Chondrocyte (in vitro differentiated cells): ENCODE data around the gene L3MBTL3. TPM values are rescaled to one million over a fixed set of nuclear protein-coding genes. Genes with fewer than 3 reads are reported as not detected.

Experiments
- DNase-seq: peaks from one replicate; pipeline ENCODE4 v3.0.0; 2021; ENCODE audit warnings: mixed read lengths, low spot score
- H3K27ac Mint-ChIP-seq: one replicate; pipeline ENCODE4 v1.8.0; 2021; ENCODE audit warnings: mild to moderate bottlenecking, moderate library complexity, mixed read lengths; ENCODE audit not compliant: unreplicated experiment
- H3K27me3 Mint-ChIP-seq: 2 replicates; pipeline ENCODE4 v1.8.0; 2021; ENCODE audit warnings: low read depth, mixed read lengths
- H3K36me3 Mint-ChIP-seq: 2 replicates; pipeline ENCODE4 v1.8.0; 2021; ENCODE audit warnings: low read depth, mixed read lengths
- H3K4me1 Mint-ChIP-seq: 2 replicates; pipeline ENCODE4 v1.8.0; 2021; ENCODE audit warnings: low read depth, mild to moderate bottlenecking, mixed read lengths
- H3K4me3 Mint-ChIP-seq: one replicate; pipeline ENCODE4 v1.8.0; 2021; ENCODE audit warnings: mild to moderate bottlenecking, moderate library complexity, mixed read lengths; ENCODE audit not compliant: unreplicated experiment
- H3K9me3 Mint-ChIP-seq: 2 replicates; pipeline ENCODE4 v1.8.0; 2021; ENCODE audit warnings: low read depth, mixed read lengths
- total RNA-seq: library from RNA; stranded (reverse); gene quantifications from 3 replicates; pipeline ENCODE4 v1.2.1, GENCODE V29; 2021
- TF ChIP-seq, protein P1 (sequence below): fragments of 200-600 bp; sonication (generic); IDR thresholded peaks from 2 replicates; pipeline ENCODE4 v1.5.0; 2021; ENCODE audit warnings: antibody characterized with exemption, mild to moderate bottlenecking, moderate library complexity

The L3MBTL3 gene
- total RNA-seq, 1 donor from 2014 or later, result 15.4 TPM

DNA sequence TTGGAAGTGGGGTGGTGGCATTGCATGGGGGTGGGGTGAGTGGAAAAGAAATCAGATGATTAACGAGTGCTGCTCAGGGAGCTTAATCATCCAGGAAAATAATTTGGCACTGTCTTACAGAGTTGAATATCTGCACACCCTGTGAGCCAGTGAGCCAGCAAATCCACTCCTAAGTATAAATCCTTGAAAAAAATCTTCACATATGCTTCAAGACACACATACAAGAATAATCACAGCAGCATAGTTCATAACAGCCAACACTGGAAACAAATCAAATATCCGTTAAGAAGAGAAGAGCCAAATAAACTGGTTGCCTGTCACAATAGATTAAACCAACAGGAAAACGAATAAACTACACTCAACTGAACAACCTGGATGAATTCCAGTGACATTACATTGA is 141.6 kb downstream of the L3MBTL3 start:
- Mint-ChIP-seq H3K36me3 (no peaks in the 10 kb centered on the region), H3K4me1 (no peaks in the 10 kb centered on the region), H3K27me3 (peaks cover 2% of the 10 kb centered on the region), H3K4me3 (no peak overlapping the region), H3K9me3 (peaks cover 12% of the 10 kb centered on the region), H3K27ac (no peak overlapping the region)
- no peak for DNase-seq
- TF ChIP-seq, protein P1, sequence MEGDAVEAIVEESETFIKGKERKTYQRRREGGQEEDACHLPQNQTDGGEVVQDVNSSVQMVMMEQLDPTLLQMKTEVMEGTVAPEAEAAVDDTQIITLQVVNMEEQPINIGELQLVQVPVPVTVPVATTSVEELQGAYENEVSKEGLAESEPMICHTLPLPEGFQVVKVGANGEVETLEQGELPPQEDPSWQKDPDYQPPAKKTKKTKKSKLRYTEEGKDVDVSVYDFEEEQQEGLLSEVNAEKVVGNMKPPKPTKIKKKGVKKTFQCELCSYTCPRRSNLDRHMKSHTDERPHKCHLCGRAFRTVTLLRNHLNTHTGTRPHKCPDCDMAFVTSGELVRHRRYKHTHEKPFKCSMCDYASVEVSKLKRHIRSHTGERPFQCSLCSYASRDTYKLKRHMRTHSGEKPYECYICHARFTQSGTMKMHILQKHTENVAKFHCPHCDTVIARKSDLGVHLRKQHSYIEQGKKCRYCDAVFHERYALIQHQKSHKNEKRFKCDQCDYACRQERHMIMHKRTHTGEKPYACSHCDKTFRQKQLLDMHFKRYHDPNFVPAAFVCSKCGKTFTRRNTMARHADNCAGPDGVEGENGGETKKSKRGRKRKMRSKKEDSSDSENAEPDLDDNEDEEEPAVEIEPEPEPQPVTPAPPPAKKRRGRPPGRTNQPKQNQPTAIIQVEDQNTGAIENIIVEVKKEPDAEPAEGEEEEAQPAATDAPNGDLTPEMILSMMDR, result no peak

DNA sequence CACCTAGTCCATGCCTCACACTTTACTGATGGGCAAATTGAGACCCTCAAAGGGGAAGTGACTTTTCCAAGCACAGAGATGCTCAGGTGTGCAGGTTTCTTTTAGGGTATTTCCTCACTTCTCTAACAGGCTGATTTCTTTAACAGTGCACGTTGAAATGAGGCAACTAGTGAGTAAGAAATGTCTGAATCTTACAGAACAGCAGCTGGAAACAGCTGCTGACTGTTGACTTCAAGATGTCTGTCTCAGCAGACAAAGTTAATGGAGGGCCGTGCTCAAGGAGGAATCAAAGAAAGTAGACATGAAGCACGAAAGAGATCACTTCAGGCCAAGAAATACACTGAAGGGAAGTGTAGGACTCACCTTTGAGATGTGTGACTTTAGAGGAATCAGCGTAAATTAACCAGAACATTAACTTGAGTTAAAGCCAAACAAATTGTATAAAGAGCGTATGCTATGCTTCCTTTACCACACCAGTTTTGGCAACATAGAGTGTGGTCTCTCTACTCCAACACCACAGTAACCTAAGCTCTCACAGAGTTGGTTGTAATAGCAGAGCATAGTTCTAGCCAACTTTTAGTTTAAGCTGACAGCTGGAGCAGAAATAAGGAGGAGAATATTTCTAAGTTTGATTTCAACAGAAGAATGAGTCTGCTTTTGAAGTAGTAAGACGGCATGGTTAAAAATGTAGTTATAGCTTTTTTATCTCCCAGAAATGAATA is 143.5 kb downstream of the L3MBTL3 start:
- Mint-ChIP-seq H3K27ac (no peak overlapping the region), H3K27me3 (peaks cover 9% of the 10 kb centered on the region), H3K9me3 (peaks cover 16% of the 10 kb centered on the region), H3K36me3 (peaks cover 2% of the 10 kb centered on the region), H3K4me3 (no peak overlapping the region), H3K4me1 (no peaks in the 10 kb centered on the region)
- TF ChIP-seq, protein P1, result no peak
- no peak for DNase-seq

DNA sequence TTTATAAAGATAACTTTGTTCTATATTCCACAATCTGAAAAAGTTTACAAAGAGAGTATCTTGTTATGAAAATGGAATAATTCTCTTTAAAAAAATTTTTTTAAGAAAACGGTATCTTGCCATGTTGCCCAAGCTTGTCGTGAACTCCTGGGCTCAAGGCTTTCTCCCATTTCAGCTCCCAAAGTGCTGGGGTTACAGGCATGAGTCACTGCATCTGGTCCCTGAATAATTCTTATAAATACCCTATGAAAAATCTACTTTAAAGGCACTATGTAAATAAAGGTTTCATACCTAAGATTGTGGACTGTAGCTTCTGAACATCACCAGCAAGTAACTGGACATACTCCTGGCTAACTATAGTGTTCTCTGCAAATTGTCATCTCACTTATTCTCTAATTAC is 144.0 kb downstream of the L3MBTL3 start:
- H3K4me1 Mint-ChIP-seq, result no peaks in the 10 kb centered on the region
- peaks cover 9% of the 10 kb centered on the region for H3K27me3 Mint-ChIP-seq
- H3K9me3 Mint-ChIP-seq, result peaks cover 16% of the 10 kb centered on the region
- DNase-seq, result no peak
- TF ChIP-seq, protein P1, result no peak
- no peak overlapping the region for H3K27ac Mint-ChIP-seq
- H3K36me3 Mint-ChIP-seq, result peaks cover 2% of the 10 kb centered on the region
- no peak overlapping the region for H3K4me3 Mint-ChIP-seq

DNA sequence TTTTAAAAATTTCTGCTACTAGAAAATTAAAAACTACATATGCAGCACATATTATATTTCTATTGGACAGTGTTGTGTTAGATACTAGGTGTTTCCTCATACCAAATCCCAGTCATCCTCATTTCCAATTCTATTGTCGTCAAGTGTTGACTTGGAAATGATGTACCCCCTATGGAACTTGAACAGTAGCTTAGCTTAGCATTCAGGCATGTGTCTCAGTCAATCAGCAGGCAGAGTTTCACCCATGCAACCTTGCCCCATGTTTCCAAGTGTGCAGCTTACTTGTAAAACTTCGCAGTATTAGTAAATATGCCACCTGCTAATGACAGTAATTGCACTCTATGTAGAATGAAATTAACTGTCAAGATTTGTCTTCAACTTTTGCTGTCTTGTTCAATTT is 144.9 kb downstream of the L3MBTL3 start:
- no peaks in the 10 kb centered on the region for H3K4me1 Mint-ChIP-seq
- peaks cover 2% of the 10 kb centered on the region for H3K36me3 Mint-ChIP-seq
- H3K9me3 Mint-ChIP-seq, result peaks cover 12% of the 10 kb centered on the region
- H3K27ac Mint-ChIP-seq, result no peak overlapping the region
- TF ChIP-seq, protein P1, result no peak
- H3K27me3 Mint-ChIP-seq, result peaks cover 9% of the 10 kb centered on the region
- H3K4me3 Mint-ChIP-seq, result no peak overlapping the region
- DNase-seq, result no peak

DNA sequence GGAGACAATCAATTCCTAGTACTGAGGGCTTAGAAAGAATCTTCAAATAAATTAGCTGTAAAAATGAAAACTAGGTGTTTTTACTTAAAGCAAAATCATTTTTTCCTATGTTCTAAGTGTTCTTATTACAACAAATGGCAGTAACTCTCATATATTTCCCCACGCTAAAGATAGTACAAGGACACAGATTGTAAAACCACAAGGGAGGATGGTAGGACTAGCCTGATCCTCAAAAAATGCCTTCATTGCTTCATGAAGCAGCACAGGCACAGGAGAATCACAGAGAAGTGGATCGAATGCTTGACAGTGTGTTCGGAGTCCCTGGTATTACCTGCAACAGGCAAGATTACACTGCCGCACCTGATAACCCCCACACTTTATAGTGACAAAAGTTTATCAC is 145.9 kb downstream of the L3MBTL3 start:
- Mint-ChIP-seq H3K27ac (no peak overlapping the region), H3K4me1 (no peaks in the 10 kb centered on the region), H3K4me3 (no peak overlapping the region), H3K36me3 (peaks cover 2% of the 10 kb centered on the region), H3K9me3 (peaks cover 10% of the 10 kb centered on the region), H3K27me3 (peaks cover 9% of the 10 kb centered on the region)
- TF ChIP-seq, protein P1, result no peak
- DNase-seq, result no peak
